Trophoblast cell (in vitro differentiated cells and primary cell): ENCODE data around the gene IGLL1.
"Not testable (repeated sequence)": the region's sequence is repeated elsewhere in the genome, so short reads cannot be mapped to it uniquely, and the experiment has no call there.

Source experiments
- DNase-seq, 2 donors: peaks; one replicate each; pipeline ENCODE4 v3.0.0-alpha.2; 2016
- H2AFZ ChIP-seq: 2 replicates; pipeline ENCODE4 v1.6.1; 2013; ENCODE audit warnings: low read length, moderate library complexity, mild to moderate bottlenecking; ENCODE audit not compliant: insufficient read depth, poor library complexity
- H2AK5ac ChIP-seq: 2 replicates; pipeline ENCODE4 v1.6.1; 2013; ENCODE audit warnings: mild to moderate bottlenecking, low read length
- H2BK120ac ChIP-seq: 2 replicates; pipeline ENCODE4 v1.6.1; 2013; ENCODE audit warnings: low read length, mild to moderate bottlenecking, moderate library complexity; ENCODE audit not compliant: insufficient read depth, poor library complexity
- H2BK12ac ChIP-seq: 2 replicates; pipeline ENCODE4 v1.6.1; 2013; ENCODE audit warnings: mild to moderate bottlenecking, low read length, moderate library complexity
- H2BK5ac ChIP-seq: 2 replicates; pipeline ENCODE4 v1.6.1; 2013; ENCODE audit warnings: low read length, low read depth, moderate library complexity, mild to moderate bottlenecking; ENCODE audit not compliant: poor library complexity
- H3K14ac ChIP-seq: 2 replicates; pipeline ENCODE4 v1.6.1; 2013; ENCODE audit warnings: mild to moderate bottlenecking, low read length
- H3K18ac ChIP-seq: 2 replicates; pipeline ENCODE4 v1.6.1; 2013; ENCODE audit warnings: mild to moderate bottlenecking, low read length
- H3K23ac ChIP-seq: 2 replicates; pipeline ENCODE4 v1.6.1; 2013; ENCODE audit warnings: low read length
- H3K27ac ChIP-seq: 2 replicates; pipeline ENCODE4 v1.5.1; 2013; ENCODE audit warnings: low read depth, mild to moderate bottlenecking, inconsistent platforms, low read length, moderate library complexity
- H3K27me3 ChIP-seq: 2 replicates; pipeline ENCODE4 v1.6.1; 2013; ENCODE audit warnings: inconsistent platforms, mild to moderate bottlenecking, low read length, moderate library complexity; ENCODE audit not compliant: insufficient read depth
- H3K36me3 ChIP-seq, 2 experiments: 1 replicate in 1 of 2; 2 replicates in 1 of 2; pipeline ENCODE4 v1.6.1; 2013; ENCODE audit warnings: low read length in 2 of 2, mild to moderate bottlenecking in 2 of 2, moderate library complexity in 1 of 2; ENCODE audit not compliant: insufficient read depth in 2 of 2, control insufficient read depth in 1 of 2
- H3K4ac ChIP-seq: 2 replicates; pipeline ENCODE4 v1.6.1; 2013; ENCODE audit warnings: low read depth, mild to moderate bottlenecking, low read length, moderate library complexity
- H3K4me1 ChIP-seq, 2 experiments: 1 replicate in 1 of 2; 2 replicates in 1 of 2; pipeline ENCODE4 v1.6.1; 2013; ENCODE audit warnings: low read length in 2 of 2, mild to moderate bottlenecking in 2 of 2, moderate library complexity in 1 of 2; ENCODE audit not compliant: insufficient read depth in 2 of 2, control insufficient read depth in 1 of 2
- H3K4me2 ChIP-seq: 2 replicates; pipeline ENCODE4 v1.6.1; 2013; ENCODE audit warnings: inconsistent platforms, mild to moderate bottlenecking, low read length, moderate library complexity
- H3K4me3 ChIP-seq: 2 replicates; pipeline ENCODE4 v1.5.1; 2013; ENCODE audit warnings: mild to moderate bottlenecking, low read depth, low read length, inconsistent platforms
- H3K79me1 ChIP-seq: one replicate; pipeline ENCODE4 v1.6.1; 2013; ENCODE audit warnings: low read length
- H3K79me2 ChIP-seq: 2 replicates; pipeline ENCODE4 v1.6.1; 2013; ENCODE audit warnings: low read length, mild to moderate bottlenecking; ENCODE audit not compliant: control insufficient read depth, insufficient read depth, poor library complexity
- H3K9ac ChIP-seq: 2 replicates; pipeline ENCODE4 v1.6.1; 2013; ENCODE audit warnings: mild to moderate bottlenecking, low read length
- H3K9me3 ChIP-seq: 2 replicates; pipeline ENCODE4 v1.6.1; 2013; ENCODE audit warnings: low read depth, mild to moderate bottlenecking, control low read depth, inconsistent platforms, low read length; ENCODE audit not compliant: insufficient read depth
- H4K12ac ChIP-seq: 2 replicates; pipeline ENCODE4 v1.6.1; 2013; ENCODE audit warnings: low read depth, mild to moderate bottlenecking, low read length, moderate library complexity
- H4K8ac ChIP-seq: 2 replicates; pipeline ENCODE4 v1.6.1; 2013; ENCODE audit warnings: low read depth, mild to moderate bottlenecking, low read length, moderate library complexity
- H4K91ac ChIP-seq: one replicate; pipeline ENCODE4 v1.6.1; 2013; ENCODE audit warnings: low read depth, mild to moderate bottlenecking, low read length, moderate library complexity
- WGBS: extraction: QIAGEN DNeasy Blood & Tissue Kit; methylation state at CpG from one replicate; pipeline ENCODE4 v1.1.7; 2013; ENCODE audit warnings: missing lambda C conversion rate; ENCODE audit not compliant: insufficient read length, insufficient coverage; ENCODE audit errors: extremely low coverage; 5-methylcytosine and 5-hydroxymethylcytosine counted together

Gene IGLL1

GRCh38 chr22:23573701-23574235, 6.3 kb downstream of the IGLL1 start:
- not testable (repeated sequence) for H2BK12ac ChIP-seq, H4K12ac ChIP-seq, H3K79me2 ChIP-seq, H2AK5ac ChIP-seq, H3K9me3 ChIP-seq, H3K4me1 ChIP-seq, H3K4ac ChIP-seq, H3K4me3 ChIP-seq, H2BK5ac ChIP-seq, H4K91ac ChIP-seq, H3K27ac ChIP-seq, H3K36me3 ChIP-seq, H2AFZ ChIP-seq, DNase-seq, H3K14ac ChIP-seq, H3K9ac ChIP-seq, H2BK120ac ChIP-seq, H3K4me2 ChIP-seq, H4K8ac ChIP-seq, H3K79me1 ChIP-seq, H3K23ac ChIP-seq, H3K27me3 ChIP-seq, H3K18ac ChIP-seq
- WGBS: no CpG with 5 or more reads among the region's 8 CpGs

GRCh38 chr22:23573106-23573505, 7.0 kb downstream of the IGLL1 start:
- not testable (repeated sequence) for H3K18ac ChIP-seq, H3K36me3 ChIP-seq, H3K4me3 ChIP-seq, H4K8ac ChIP-seq, H4K91ac ChIP-seq, H3K9ac ChIP-seq, H2BK5ac ChIP-seq, H3K4me1 ChIP-seq, H4K12ac ChIP-seq, H2BK12ac ChIP-seq, H2BK120ac ChIP-seq, H3K79me2 ChIP-seq, H3K79me1 ChIP-seq, H3K4ac ChIP-seq, H3K4me2 ChIP-seq, H3K23ac ChIP-seq, H3K14ac ChIP-seq, H3K27ac ChIP-seq, H2AK5ac ChIP-seq, H3K27me3 ChIP-seq, H2AFZ ChIP-seq, H3K9me3 ChIP-seq
- no CpG with 5 or more reads among the region's 13 CpGs for WGBS
- DNase-seq: peak; percentile 41 to 77

DNA sequence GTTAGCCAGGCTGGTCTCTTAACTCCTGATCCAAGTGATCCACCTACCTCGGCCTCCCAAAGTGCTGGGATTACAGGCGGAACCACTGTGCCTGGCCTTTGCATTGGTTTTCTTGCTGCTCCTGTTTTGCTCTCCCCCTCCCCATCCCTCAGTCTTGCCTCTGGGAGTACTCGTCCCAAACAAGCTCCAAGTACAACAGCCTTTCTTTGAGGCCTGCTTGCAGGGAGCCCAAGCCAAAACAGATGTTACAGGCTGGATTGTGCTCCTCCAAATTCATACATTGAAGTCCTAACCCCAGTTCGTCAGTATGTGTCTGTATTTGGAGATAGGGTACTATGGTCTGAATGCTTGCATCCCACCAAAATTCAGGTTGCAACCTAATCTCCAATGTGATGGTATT, 8.6 kb downstream of the IGLL1 start:
- no peak overlapping the region for H3K4me3 ChIP-seq
- no peak for DNase-seq
- H4K12ac ChIP-seq: no peak overlapping the region
- no peak overlapping the region for H2AK5ac ChIP-seq
- no peak overlapping the region for H3K4me2 ChIP-seq
- no CpG with 5 or more reads among the region's 4 CpGs for WGBS
- no peak overlapping the region for H2AFZ ChIP-seq
- H3K79me2 ChIP-seq: no peaks in the 10 kb centered on the region
- H3K23ac ChIP-seq: no peak overlapping the region
- no peak overlapping the region for H2BK5ac ChIP-seq
- H2BK12ac ChIP-seq: no peak overlapping the region
- H3K9ac ChIP-seq: no peak overlapping the region
- peaks cover 2% of the 10 kb centered on the region for H3K9me3 ChIP-seq
- no peak overlapping the region for H3K27ac ChIP-seq
- H3K14ac ChIP-seq: no peak overlapping the region
- H3K18ac ChIP-seq: no peak overlapping the region
- no peaks in the 10 kb centered on the region for H3K79me1 ChIP-seq
- no peaks in the 10 kb centered on the region for H3K4me1 ChIP-seq
- no peak overlapping the region for H2BK120ac ChIP-seq
- H3K4ac ChIP-seq: no peak overlapping the region
- H3K36me3 ChIP-seq: no peaks in the 10 kb centered on the region
- H4K91ac ChIP-seq: no peak overlapping the region
- no peak overlapping the region for H4K8ac ChIP-seq
- peaks cover 7% of the 10 kb centered on the region for H3K27me3 ChIP-seq

DNA sequence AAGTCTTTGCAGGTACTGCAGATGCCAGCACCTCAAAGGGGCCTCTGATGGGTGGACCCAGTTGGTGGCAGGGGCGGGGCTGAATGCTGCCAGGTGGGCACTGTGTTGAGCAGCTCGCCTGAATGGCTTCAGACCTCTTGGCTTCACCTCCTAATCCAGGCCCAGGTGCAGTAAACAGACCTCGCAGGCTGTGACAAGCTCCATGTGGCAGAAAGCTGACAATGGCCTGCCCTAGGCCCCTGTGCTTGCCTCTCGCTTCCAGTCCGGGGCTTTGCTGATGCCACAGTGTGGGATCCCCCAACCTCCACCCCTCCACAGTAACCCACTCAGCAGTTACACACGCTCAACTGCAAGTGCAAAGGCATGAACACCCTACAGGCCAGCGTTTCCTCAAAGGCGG, 9.4 kb downstream of the IGLL1 start:
- H3K27ac ChIP-seq: no peak overlapping the region
- H3K4me3 ChIP-seq: no peak overlapping the region
- no peak overlapping the region for H2BK5ac ChIP-seq
- H3K36me3 ChIP-seq: no peaks in the 10 kb centered on the region
- no peak overlapping the region for H3K23ac ChIP-seq
- H3K9ac ChIP-seq: no peak overlapping the region
- peaks cover 0 to 4% of the 10 kb centered on the region in 2 experiments for H3K4me1 ChIP-seq
- H3K27me3 ChIP-seq: peaks cover 13% of the 10 kb centered on the region
- H4K8ac ChIP-seq: no peak overlapping the region
- H3K4me2 ChIP-seq: no peak overlapping the region
- no peak overlapping the region for H2AK5ac ChIP-seq
- no peak overlapping the region for H3K4ac ChIP-seq
- H2BK12ac ChIP-seq: no peak overlapping the region
- no CpG with 5 or more reads among the region's 8 CpGs for WGBS
- peaks cover 2% of the 10 kb centered on the region for H3K9me3 ChIP-seq
- no peak overlapping the region for H3K14ac ChIP-seq
- H3K79me1 ChIP-seq: no peaks in the 10 kb centered on the region
- no peak overlapping the region for H2AFZ ChIP-seq
- DNase-seq: no peak
- no peak overlapping the region for H4K91ac ChIP-seq
- no peaks in the 10 kb centered on the region for H3K79me2 ChIP-seq
- H2BK120ac ChIP-seq: no peak overlapping the region
- H3K18ac ChIP-seq: no peak overlapping the region
- no peak overlapping the region for H4K12ac ChIP-seq
